PFSK-1 (cell line): Measurements from ENCODE around the gene NPHS1.

ENCODE experiments used
- FOXP2 ChIP-seq: optimal IDR thresholded peaks from 2 replicates; pipeline ENCODE3; 2011; ENCODE audit warnings: borderline replicate concordance, control low read depth, inconsistent platforms; ENCODE audit not compliant: insufficient read depth; ENCODE audit errors: extremely low read length, extremely low read depth
- POLR2AphosphoS5 ChIP-seq: IDR thresholded peaks from 2 replicates; pipeline ENCODE4 v1.6.1; 2012; ENCODE audit warnings: low read depth, mild to moderate bottlenecking, control low read depth, low read length, moderate library complexity
- SIN3A ChIP-seq: IDR thresholded peaks from 2 replicates; pipeline ENCODE4 v1.6.1; 2012; ENCODE audit warnings: mild to moderate bottlenecking, low read length, moderate library complexity, borderline replicate concordance; ENCODE audit not compliant: insufficient read depth
- TAF1 ChIP-seq: IDR thresholded peaks from 2 replicates; pipeline ENCODE4 v1.6.1; 2012; ENCODE audit warnings: low read length, control low read depth, borderline replicate concordance; ENCODE audit not compliant: insufficient read depth
- TF ChIP-seq, protein P1 (sequence below), 2 experiments: IDR thresholded peaks; 2 replicates each; pipeline versions ENCODE4 v1.6.1 to v1.8.0; 2011 to 2012; ENCODE audit warnings: low read depth in 2 of 2, low read length in 2 of 2, control low read depth in 1 of 2, inconsistent platforms in 1 of 2, mild to moderate bottlenecking in 1 of 2, moderate library complexity in 1 of 2; ENCODE audit not compliant: insufficient read depth in 1 of 2

Gene NPHS1

DNA sequence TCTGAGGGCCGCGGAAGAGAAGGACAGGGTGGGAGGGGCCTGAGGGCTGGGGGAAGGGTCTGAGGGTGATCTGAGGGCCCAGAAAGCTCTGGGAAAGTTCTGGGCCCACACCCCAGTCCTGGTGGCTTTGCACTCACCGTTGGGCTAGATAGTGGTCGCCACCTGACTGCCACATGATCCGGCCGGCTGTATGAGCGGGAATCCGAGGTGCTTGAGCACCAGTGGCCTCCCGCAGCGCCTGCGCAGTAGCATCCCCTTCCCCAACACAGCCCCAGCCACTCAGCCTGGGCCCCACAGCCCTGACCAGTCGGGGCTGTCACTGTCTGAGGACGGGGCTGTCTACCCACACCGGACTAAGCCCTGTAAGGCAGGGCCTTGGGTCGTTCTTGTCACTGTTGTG is 54.6 kb downstream of the NPHS1 start:
- TF ChIP-seq TAF1 (no peak), SIN3A (no peak), POLR2AphosphoS5 (no peak), FOXP2 (no peak)
- TF ChIP-seq, protein P1, sequence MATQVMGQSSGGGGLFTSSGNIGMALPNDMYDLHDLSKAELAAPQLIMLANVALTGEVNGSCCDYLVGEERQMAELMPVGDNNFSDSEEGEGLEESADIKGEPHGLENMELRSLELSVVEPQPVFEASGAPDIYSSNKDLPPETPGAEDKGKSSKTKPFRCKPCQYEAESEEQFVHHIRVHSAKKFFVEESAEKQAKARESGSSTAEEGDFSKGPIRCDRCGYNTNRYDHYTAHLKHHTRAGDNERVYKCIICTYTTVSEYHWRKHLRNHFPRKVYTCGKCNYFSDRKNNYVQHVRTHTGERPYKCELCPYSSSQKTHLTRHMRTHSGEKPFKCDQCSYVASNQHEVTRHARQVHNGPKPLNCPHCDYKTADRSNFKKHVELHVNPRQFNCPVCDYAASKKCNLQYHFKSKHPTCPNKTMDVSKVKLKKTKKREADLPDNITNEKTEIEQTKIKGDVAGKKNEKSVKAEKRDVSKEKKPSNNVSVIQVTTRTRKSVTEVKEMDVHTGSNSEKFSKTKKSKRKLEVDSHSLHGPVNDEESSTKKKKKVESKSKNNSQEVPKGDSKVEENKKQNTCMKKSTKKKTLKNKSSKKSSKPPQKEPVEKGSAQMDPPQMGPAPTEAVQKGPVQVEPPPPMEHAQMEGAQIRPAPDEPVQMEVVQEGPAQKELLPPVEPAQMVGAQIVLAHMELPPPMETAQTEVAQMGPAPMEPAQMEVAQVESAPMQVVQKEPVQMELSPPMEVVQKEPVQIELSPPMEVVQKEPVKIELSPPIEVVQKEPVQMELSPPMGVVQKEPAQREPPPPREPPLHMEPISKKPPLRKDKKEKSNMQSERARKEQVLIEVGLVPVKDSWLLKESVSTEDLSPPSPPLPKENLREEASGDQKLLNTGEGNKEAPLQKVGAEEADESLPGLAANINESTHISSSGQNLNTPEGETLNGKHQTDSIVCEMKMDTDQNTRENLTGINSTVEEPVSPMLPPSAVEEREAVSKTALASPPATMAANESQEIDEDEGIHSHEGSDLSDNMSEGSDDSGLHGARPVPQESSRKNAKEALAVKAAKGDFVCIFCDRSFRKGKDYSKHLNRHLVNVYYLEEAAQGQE (IDR thresholded peaks at IDR 0.05; ENCODE audit: insufficient read depth in 1 of 2, low read depth in 2 of 2, low read length in 2 of 2), result no peak

GRCh38 chr19:35796645-35797542 is 55.4 kb downstream of the NPHS1 start:
- TF ChIP-seq, protein P1 (IDR thresholded peaks at IDR 0.05; ENCODE audit: insufficient read depth in 1 of 2, low read depth in 2 of 2, low read length in 2 of 2), result no peak
- TF ChIP-seq POLR2AphosphoS5, result no peak
- no peak for TF ChIP-seq SIN3A
- no peak for TF ChIP-seq TAF1
- TF ChIP-seq FOXP2, result no peak

DNA sequence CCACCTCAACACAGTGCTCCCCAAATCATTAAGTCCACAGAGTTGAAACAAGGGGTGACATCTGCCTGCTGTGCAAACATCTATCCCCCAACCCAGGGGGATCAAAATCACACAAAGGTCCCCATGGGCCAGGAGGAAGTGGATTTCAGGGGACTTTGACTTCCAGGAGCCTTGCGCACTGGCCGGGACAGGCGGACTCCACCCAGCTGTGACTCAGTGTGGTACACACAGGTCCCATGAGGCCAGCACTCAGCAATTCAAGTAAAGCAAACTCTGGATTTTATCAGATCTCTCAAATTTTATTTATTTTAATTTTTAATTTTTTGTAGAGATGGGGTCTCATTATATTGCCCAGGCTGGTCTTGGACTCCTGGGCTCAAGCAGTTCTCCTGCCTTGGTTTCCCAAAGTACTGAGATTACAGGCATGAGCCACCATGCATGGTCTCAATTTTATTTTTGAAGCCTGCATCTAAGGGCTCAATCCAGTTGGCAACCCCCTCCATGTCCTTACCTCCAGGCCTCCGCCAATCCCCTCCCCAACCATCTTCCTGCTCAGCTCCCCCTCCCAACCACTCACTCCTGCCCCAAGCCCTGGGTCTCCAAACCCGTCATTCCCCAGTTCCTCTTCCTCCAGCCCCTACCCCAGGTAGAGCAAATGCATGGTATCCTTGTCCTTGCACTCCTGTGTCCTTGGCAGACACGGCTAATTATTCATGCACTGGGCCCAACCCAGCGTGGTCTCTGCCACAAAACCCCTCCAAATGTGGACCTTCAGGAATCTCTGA is 58.7 kb downstream of the NPHS1 start:
- TF ChIP-seq TAF1, result no peak
- TF ChIP-seq SIN3A, result no peak
- TF ChIP-seq POLR2AphosphoS5, result no peak
- no peak for TF ChIP-seq FOXP2
- TF ChIP-seq, protein P1 (IDR thresholded peaks at IDR 0.05; ENCODE audit: insufficient read depth in 1 of 2, low read depth in 2 of 2, low read length in 2 of 2), result no peak

DNA sequence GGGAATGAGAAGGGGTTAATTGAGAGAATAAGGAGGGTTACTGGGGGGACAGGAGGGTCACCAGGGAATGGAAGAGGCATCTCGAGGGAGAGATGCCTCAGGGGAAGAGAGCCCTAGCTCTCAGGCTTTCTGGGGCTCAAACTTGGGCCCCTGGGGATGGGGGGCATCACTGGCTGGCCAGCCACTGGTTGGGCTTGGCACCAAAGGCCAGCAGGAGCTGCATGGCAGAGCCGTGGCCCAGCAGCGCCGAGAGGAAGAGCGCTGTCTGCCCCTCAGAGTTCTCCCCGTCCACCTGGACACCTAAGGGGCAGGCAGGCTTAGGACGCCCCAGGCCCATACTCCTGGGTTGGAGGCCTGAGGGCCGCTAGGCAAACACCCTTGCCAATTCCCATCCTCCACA is 59.4 kb downstream of the NPHS1 start:
- TF ChIP-seq, protein P1 (IDR thresholded peaks at IDR 0.05; ENCODE audit: insufficient read depth in 1 of 2, low read depth in 2 of 2, low read length in 2 of 2), result no peak
- TF ChIP-seq POLR2AphosphoS5 (no peak), SIN3A (no peak), TAF1 (no peak), FOXP2 (no peak)
